Right atrium auricular region (tissue), 2 donors: Measurements from ENCODE around the gene PSMB4. TPM values are rescaled to one million over a fixed set of nuclear protein-coding genes. Genes with fewer than 3 reads are reported as not detected.

ENCODE experiments used
- DNase-seq: peaks from one replicate; pipeline ENCODE4 v3.0.0-alpha.2; 2019; ENCODE audit warnings: low spot score
- H3K27ac ChIP-seq, 2 donors: fragments of 200-600 bp; sonication (generic); 1 replicate in 1 of 2; 2 replicates in 1 of 2; pipeline ENCODE4 v1.5.1; 2016 to 2019
- H3K27me3 ChIP-seq, 2 donors: fragments of 200-600 bp; sonication (generic); one replicate each; pipeline versions ENCODE4 v1.5.1 to v1.6.0; 2017 to 2019
- H3K36me3 ChIP-seq: fragments of 200-600 bp; sonication (generic); one replicate; pipeline ENCODE4 v1.5.1; 2016
- H3K4me1 ChIP-seq, 2 donors: fragments of 200-600 bp; sonication (generic); one replicate each; pipeline versions ENCODE4 v1.5.1 to v1.6.0; 2017 to 2019
- H3K4me3 ChIP-seq, 2 donors: fragments of 200-600 bp; sonication (generic); 1 replicate in 1 of 2; 2 replicates in 1 of 2; pipeline ENCODE4 v1.5.1; 2017 to 2019; ENCODE audit warnings: mild to moderate bottlenecking in 1 of 2, moderate library complexity in 1 of 2
- H3K9me3 ChIP-seq, 2 donors: fragments of 200-600 bp; sonication (generic); one replicate each; pipeline ENCODE4 v1.5.1; 2019
- total RNA-seq, 2 donors: library from RNA; depleted of rRNA; stranded (reverse); fragments of >200 nt; gene quantifications; one replicate each; pipeline ENCODE4 v1.1.0, GENCODE V29; 2016
- TF ChIP-seq, protein P1 (sequence below), 2 donors: fragments of 200-600 bp; sonication (generic); IDR thresholded peaks; one replicate each; pipeline ENCODE4 v1.5.1; 2019; ENCODE audit warnings: antibody characterized with exemption in 2 of 2

PSMB4 gene
- total RNA-seq, 2 donors from 2014 or later = 179 to 204 TPM

DNA sequence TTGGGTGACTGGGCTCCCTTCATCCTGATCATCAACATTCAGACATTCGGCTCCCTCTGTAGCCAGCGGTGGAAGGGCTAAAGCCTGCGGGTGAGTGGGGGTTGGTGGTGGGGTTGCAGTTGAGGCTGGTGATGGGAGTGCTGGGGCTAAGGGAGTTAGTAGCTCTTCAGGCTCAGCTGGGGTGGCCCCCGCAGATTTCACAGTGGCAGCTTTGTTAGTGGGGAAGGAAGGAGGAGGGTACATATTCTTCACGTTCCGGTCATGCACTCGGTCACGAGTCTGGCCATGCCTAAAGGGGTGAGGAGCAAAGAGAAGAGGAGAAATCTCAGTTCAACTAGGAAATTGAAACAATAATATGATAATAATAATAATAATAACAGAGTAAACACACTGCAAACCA lies 6.8 kb downstream of the PSMB4 start:
- TF ChIP-seq, protein P1, sequence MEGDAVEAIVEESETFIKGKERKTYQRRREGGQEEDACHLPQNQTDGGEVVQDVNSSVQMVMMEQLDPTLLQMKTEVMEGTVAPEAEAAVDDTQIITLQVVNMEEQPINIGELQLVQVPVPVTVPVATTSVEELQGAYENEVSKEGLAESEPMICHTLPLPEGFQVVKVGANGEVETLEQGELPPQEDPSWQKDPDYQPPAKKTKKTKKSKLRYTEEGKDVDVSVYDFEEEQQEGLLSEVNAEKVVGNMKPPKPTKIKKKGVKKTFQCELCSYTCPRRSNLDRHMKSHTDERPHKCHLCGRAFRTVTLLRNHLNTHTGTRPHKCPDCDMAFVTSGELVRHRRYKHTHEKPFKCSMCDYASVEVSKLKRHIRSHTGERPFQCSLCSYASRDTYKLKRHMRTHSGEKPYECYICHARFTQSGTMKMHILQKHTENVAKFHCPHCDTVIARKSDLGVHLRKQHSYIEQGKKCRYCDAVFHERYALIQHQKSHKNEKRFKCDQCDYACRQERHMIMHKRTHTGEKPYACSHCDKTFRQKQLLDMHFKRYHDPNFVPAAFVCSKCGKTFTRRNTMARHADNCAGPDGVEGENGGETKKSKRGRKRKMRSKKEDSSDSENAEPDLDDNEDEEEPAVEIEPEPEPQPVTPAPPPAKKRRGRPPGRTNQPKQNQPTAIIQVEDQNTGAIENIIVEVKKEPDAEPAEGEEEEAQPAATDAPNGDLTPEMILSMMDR (IDR thresholded peaks at IDR 0.05) = no peak
- peaks cover 91% of the 10 kb centered on the region for H3K36me3 ChIP-seq
- H3K27me3 ChIP-seq = no peaks in the 10 kb centered on the region
- peak overlapping the region in 1 of 2 donors; percentile 12 for H3K27ac ChIP-seq
- DNase-seq = no peak
- no peaks in the 10 kb centered on the region for H3K9me3 ChIP-seq
- H3K4me1 ChIP-seq = peaks cover 0 to 2% of the 10 kb centered on the region in 2 donors
- no peak overlapping the region for H3K4me3 ChIP-seq

DNA sequence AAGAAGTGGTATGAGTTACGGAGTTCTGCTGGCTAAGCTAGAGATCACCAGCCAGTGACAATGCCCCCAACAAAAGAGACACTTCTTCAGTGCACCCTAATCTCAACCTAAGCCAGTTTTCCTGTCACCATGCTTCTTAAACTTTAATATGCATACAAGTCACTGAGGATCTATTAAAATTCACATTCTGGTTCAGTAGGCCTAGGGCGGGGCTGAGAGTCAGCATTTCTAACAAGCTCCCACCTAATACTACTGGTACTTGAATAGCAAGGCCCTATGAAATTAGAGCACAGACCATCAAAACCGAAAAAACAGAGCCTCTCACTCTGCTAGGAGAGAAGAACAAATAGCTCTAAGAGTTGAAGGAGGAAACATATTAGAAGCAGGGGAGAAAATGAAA lies 7.9 kb downstream of the PSMB4 start:
- TF ChIP-seq, protein P1 (IDR thresholded peaks at IDR 0.05) = no peak
- Histone ChIP-seq H3K9me3 (no peaks in the 10 kb centered on the region), H3K27ac (no peak overlapping the region), H3K4me3 (no peak overlapping the region), H3K36me3 (peaks cover 91% of the 10 kb centered on the region), H3K4me1 (no peaks in the 10 kb centered on the region), H3K27me3 (no peaks in the 10 kb centered on the region)
- DNase-seq = no peak

DNA sequence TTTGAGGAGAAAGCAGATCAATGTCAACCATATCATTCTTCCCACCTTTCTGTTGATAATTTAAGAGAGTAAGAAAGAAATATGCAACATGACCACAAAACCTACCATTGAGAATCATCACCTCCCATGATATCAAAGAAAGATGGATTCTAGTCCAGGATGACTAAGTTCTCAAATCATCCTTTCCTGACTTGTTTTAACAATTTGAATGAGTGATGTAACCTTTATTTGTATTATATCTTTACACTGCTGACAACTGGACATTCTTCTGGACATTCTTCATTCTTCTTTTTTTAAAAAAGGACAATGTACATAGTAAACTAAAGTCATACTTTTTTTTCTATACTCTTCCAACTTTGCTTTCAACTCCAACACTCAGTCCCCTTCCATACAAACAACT lies 9.5 kb downstream of the PSMB4 start:
- H3K27ac ChIP-seq = no peak overlapping the region
- no peak for DNase-seq
- TF ChIP-seq, protein P1 (IDR thresholded peaks at IDR 0.05) = no peak
- H3K9me3 ChIP-seq = no peaks in the 10 kb centered on the region
- no peaks in the 10 kb centered on the region for H3K4me1 ChIP-seq
- H3K27me3 ChIP-seq = no peaks in the 10 kb centered on the region
- peaks cover 81% of the 10 kb centered on the region for H3K36me3 ChIP-seq
- no peak overlapping the region for H3K4me3 ChIP-seq

DNA sequence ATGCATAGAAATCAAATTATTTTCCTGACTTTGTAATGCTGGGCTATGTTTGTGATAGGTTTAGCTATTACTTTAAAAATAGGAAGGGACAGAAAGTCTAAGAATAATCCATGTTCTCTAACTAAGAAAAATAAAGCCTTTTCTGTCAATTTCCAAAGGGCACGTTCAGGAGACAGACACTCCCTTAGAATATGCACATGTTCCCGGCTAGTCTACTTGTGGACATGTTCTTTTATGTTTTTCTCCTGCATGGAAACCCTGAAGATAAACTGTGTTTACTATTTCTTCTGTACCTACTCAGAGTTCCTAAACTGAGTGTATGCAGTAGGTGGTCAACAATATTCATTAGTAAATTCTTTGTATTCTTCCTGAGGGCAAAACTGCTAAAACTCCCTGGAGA lies 12.5 kb downstream of the PSMB4 start:
- DNase-seq = no peak
- H3K9me3 ChIP-seq = no peaks in the 10 kb centered on the region
- no peaks in the 10 kb centered on the region for H3K4me1 ChIP-seq
- no peak overlapping the region for H3K27ac ChIP-seq
- no peak overlapping the region for H3K4me3 ChIP-seq
- TF ChIP-seq, protein P1 (IDR thresholded peaks at IDR 0.05) = no peak
- peaks cover 78% of the 10 kb centered on the region for H3K36me3 ChIP-seq
- H3K27me3 ChIP-seq = no peaks in the 10 kb centered on the region

DNA sequence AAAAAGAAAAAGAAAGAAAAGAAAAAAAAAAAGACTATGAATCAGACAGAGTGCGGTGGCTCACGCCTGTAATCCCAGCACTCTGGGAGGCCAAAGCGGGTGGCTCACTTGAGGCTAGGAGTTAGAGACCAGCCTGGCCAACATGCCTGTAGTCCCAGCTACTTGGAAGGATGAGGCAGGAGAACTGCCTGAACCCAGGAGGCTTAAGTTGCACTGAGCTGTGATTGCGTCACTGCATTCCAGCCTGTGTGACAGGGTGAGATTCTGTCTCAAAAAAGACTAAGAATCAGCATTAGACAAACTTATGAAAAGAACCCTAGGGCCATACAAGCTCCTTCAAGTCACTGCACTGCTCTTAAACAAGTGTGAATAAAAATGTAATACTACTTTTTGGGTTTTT lies 16.9 kb downstream of the PSMB4 start:
- H3K4me1 ChIP-seq = no peaks in the 10 kb centered on the region
- peaks cover 66% of the 10 kb centered on the region for H3K36me3 ChIP-seq
- no peaks in the 10 kb centered on the region for H3K27me3 ChIP-seq
- H3K4me3 ChIP-seq = no peak overlapping the region
- TF ChIP-seq, protein P1 (IDR thresholded peaks at IDR 0.05) = no peak
- DNase-seq = no peak
- H3K27ac ChIP-seq = no peak overlapping the region
- H3K9me3 ChIP-seq = no peaks in the 10 kb centered on the region

DNA sequence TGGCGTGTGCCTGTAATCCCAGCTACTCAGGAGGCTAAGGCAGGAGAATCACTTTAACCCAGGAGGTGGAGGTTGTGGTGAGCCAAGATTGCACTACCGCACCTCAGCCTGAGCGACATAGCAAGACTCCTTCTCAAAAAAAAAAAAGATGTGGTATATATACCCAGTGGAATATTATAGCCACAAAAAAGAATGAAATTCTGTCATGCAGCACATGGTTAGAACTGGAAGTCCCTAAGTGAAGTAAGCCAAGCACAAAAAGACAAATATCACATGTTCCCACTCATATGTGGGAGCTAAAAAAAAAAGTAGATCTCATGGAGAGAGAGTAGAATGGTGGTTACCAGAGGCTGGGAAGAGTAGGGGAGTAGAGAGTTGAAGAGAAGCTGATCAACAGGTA lies 18.7 kb downstream of the PSMB4 start:
- no peaks in the 10 kb centered on the region for H3K27me3 ChIP-seq
- TF ChIP-seq, protein P1 (IDR thresholded peaks at IDR 0.05) = no peak
- H3K4me1 ChIP-seq = no peaks in the 10 kb centered on the region
- H3K27ac ChIP-seq = no peak overlapping the region
- no peak overlapping the region for H3K4me3 ChIP-seq
- no peak for DNase-seq
- peaks cover 74% of the 10 kb centered on the region for H3K36me3 ChIP-seq
- no peaks in the 10 kb centered on the region for H3K9me3 ChIP-seq
